OCI-LY7 (cell line): ENCODE results near the gene SLC23A1. TPM values are rescaled to one million over a fixed set of nuclear protein-coding genes. Genes with fewer than 3 reads are reported as not detected.
A peak's percentile ranks its signal among the peaks of the same experiment; 100 is the strongest.

Experiments
- BruUV-seq: library from RNA; stranded (reverse); fragments of 400-500 nt; replicated peaks from 2 replicates; lab custom pipeline; 2021; lab: Mats Ljungman, UMichigan
- CTCF ChIA-PET: fragments of 300-600 bp; sonication (Branson Sonifier 250); formaldehyde crosslinking; loops from one replicate; lab custom pipeline; 2022; ENCODE audit warnings: antibody characterized with exemption; ENCODE audit not compliant: unreplicated experiment; lab: Charles Lee
- POLR2A ChIA-PET: fragments of 300-600 bp; sonication (Branson Sonifier 250); formaldehyde crosslinking; loops from one replicate; lab custom pipeline; 2022; ENCODE audit warnings: antibody characterized with exemption; lab: Charles Lee
- DNase-seq: peaks from one replicate; pipeline ENCODE4 v3.0.0-alpha.2; 2015; ENCODE audit warnings: low spot score
- H2AFZ ChIP-seq: fragments of 200-600 bp; sonication (generic), shearing (Covaris generic); 2 replicates; pipeline ENCODE4 v1.6.1; 2014; ENCODE audit warnings: mild to moderate bottlenecking, antibody characterized with exemption, low read length, moderate library complexity
- H3K27ac ChIP-seq: fragments of 200-600 bp; sonication (generic); 2 replicates; pipeline ENCODE4 v1.5.1; 2014; ENCODE audit warnings: mixed run types, low read depth, mild to moderate bottlenecking, moderate library complexity, low read length, inconsistent platforms; ENCODE audit not compliant: poor library complexity, severe bottlenecking
- H3K36me3 ChIP-seq: fragments of 200-600 bp; sonication (generic); 2 replicates; pipeline ENCODE4 v1.6.1; 2014; ENCODE audit warnings: mild to moderate bottlenecking, antibody characterized with exemption, low read length, moderate library complexity, mixed read lengths; ENCODE audit not compliant: insufficient read depth
- H3K4me1 ChIP-seq: fragments of 200-600 bp; sonication (generic); 2 replicates; pipeline ENCODE4 v1.5.1; 2014; ENCODE audit warnings: mild to moderate bottlenecking, low read length; ENCODE audit not compliant: insufficient read depth, poor library complexity, severe bottlenecking
- H3K4me2 ChIP-seq: fragments of 200-600 bp; sonication (generic); 2 replicates; pipeline ENCODE4 v1.6.1; 2014; ENCODE audit warnings: mild to moderate bottlenecking, low read length
- H3K4me3 ChIP-seq: fragments of 200-600 bp; sonication (generic); 2 replicates; pipeline ENCODE4 v1.5.1; 2014; ENCODE audit warnings: mild to moderate bottlenecking, low read depth, low read length; ENCODE audit not compliant: poor library complexity, severe bottlenecking
- H3K79me2 ChIP-seq: fragments of 200-600 bp; sonication (generic); 2 replicates; pipeline ENCODE4 v1.6.1; 2016; ENCODE audit warnings: low read depth, mild to moderate bottlenecking, low read length, moderate library complexity, mixed read lengths; ENCODE audit not compliant: insufficient read depth
- H3K9me2 ChIP-seq: fragments of 200-600 bp; sonication (generic); 2 replicates; pipeline ENCODE4 v1.6.1; 2016; ENCODE audit warnings: mild to moderate bottlenecking, low read length, mixed read lengths; ENCODE audit not compliant: insufficient read depth
- H3K9me3 ChIP-seq: fragments of 200-600 bp; sonication (generic); 2 replicates; pipeline ENCODE4 v1.6.1; 2014; ENCODE audit warnings: mild to moderate bottlenecking, mixed run types, low read length, mixed read lengths
- H4K20me1 ChIP-seq: fragments of 200-600 bp; sonication (generic); 2 replicates; pipeline ENCODE4 v1.6.1; 2014; ENCODE audit warnings: mild to moderate bottlenecking, antibody characterized with exemption, low read length, moderate library complexity, mixed read lengths; ENCODE audit not compliant: insufficient read depth
- CTCF ChIP-seq: fragments of 200-600 bp; sonication (generic); conservative IDR thresholded peaks from 2 replicates; pipeline ENCODE4 v1.5.1; 2014; ENCODE audit warnings: mild to moderate bottlenecking, antibody characterized with exemption, low read length, moderate library complexity, mixed read lengths
- EZH2phosphoT487 ChIP-seq: fragments of 200-600 bp; sonication (generic); IDR thresholded peaks from 2 replicates; pipeline ENCODE4 v1.6.1; 2018; ENCODE audit warnings: low read depth, borderline replicate concordance, mild to moderate bottlenecking, mixed run types, antibody characterized with exemption, low read length, moderate library complexity, mixed read lengths
- intact Hi-C: fragments of 100-400 bp; cut with micrococcal nuclease; formaldehyde crosslinking; loops from one replicate; pipeline ENCODE4 v1.10.0; 2022; ENCODE audit not compliant: unreplicated experiment
- total RNA-seq, 2 experiments: library from RNA; depleted of rRNA in 1 of 2; stranded (reverse); fragments of >200 nt in 1 of 2; shearing (Covaris generic) in 1 of 2; gene quantifications; 2 replicates each; pipeline ENCODE4 v1.2.3, GENCODE V29; 2014 to 2022

Gene SLC23A1
- total RNA-seq, 2 experiments from 2014 or later: 20.3 to 63.1 TPM

GRCh38 chr5:139344177-139344576, 38.9 kb downstream of the SLC23A1 start:
- BruUV-seq: no TSS peak
- Histone ChIP-seq H3K79me2 (peaks cover 67% of the 10 kb centered on the region), H3K4me2 (peak overlapping the region; percentile 97), H3K9me3 (no peaks in the 10 kb centered on the region), H4K20me1 (peaks cover 18% of the 10 kb centered on the region; the same call in 1 of the 2 replicates), H3K36me3 (peaks cover 44% of the 10 kb centered on the region), H3K4me3 (peak overlapping the region; percentile 88), H3K27ac (no peak overlapping the region), H2AFZ (no peak overlapping the region), H3K4me1 (peaks cover 30% of the 10 kb centered on the region), H3K9me2 (no peaks in the 10 kb centered on the region)
- DNase-seq: no peak
- POLR2A ChIA-PET: interaction anchor here (1.2 kb wide), 1 partner anchor 48 kb away, joined by 5 read pairs; no protein-coding TSS in a partner anchor
- intact Hi-C loops: loop anchor here (5.0 kb wide), 1 partner anchor 72 kb away; no protein-coding TSS in a partner anchor
- CTCF ChIA-PET: interaction anchor here (0.5 kb wide), 1 partner anchor 50 kb away, joined by 3 read pairs; the partner anchor contains the start of gene MATR3
- TF ChIP-seq CTCF (no peak), EZH2phosphoT487 (no peak)

- peak overlapping the region; percentile 92 for H3K27ac ChIP-seq
- peak overlapping the region; percentile 97 for H3K4me2 ChIP-seq
- H3K4me3 ChIP-seq: peak overlapping the region; percentile 88
- H2AFZ ChIP-seq: no peak overlapping the region
- peaks cover 30% of the 10 kb centered on the region for H3K4me1 ChIP-seq
- H3K79me2 ChIP-seq: peaks cover 60% of the 10 kb centered on the region
- ChIA-PET POLR2A (interaction anchor here (1.2 kb wide), 1 partner anchor 48 kb away, joined by 5 read pairs; no protein-coding TSS in a partner anchor), CTCF (no interaction called here)
- BruUV-seq: no TSS peak
- TF ChIP-seq EZH2phosphoT487 (no peak), CTCF (no peak)
- peaks cover 18% of the 10 kb centered on the region; the same call in 1 of the 2 replicates for H4K20me1 ChIP-seq
- H3K9me2 ChIP-seq: no peaks in the 10 kb centered on the region
- intact Hi-C loops: loop anchor here (5.0 kb wide), 1 partner anchor 71 kb away; no protein-coding TSS in a partner anchor
- no peak for DNase-seq
- H3K9me3 ChIP-seq: no peaks in the 10 kb centered on the region
- peaks cover 37% of the 10 kb centered on the region for H3K36me3 ChIP-seq
Observed at GRCh38 chr5:139343476-139343875, 39.6 kb downstream of the SLC23A1 start.

- peak overlapping the region; percentile 88 for H3K4me3 ChIP-seq
- H2AFZ ChIP-seq: peak overlapping the region; percentile 86; the same call in 1 of the 2 replicates
- peaks cover 30% of the 10 kb centered on the region for H3K4me1 ChIP-seq
- peaks cover 29% of the 10 kb centered on the region for H3K36me3 ChIP-seq
- peaks cover 51% of the 10 kb centered on the region for H3K79me2 ChIP-seq
- intact Hi-C loops: loop anchor here (1.0 to 5.0 kb wide), 2 partner anchors 47 to 70 kb away; partner anchors contain the start of gene MZB1
- ChIA-PET CTCF (interaction anchor here (0.8 kb wide), 1 partner anchor 49 kb away, joined by 3 read pairs; no protein-coding TSS in a partner anchor), POLR2A (interaction anchor here (0.6 to 1.8 kb wide), 17 partner anchors 10 to 335 kb away, joined by 3 to 8 read pairs (median 4); partner anchors contain the start of genes MATR3 and MZB1)
- no TSS peak for BruUV-seq
- H3K9me2 ChIP-seq: no peaks in the 10 kb centered on the region
- H4K20me1 ChIP-seq: peaks cover 18% of the 10 kb centered on the region; the same call in 1 of the 2 replicates
- TF ChIP-seq CTCF (no peak), EZH2phosphoT487 (no peak)
- H3K9me3 ChIP-seq: no peaks in the 10 kb centered on the region
- peak overlapping the region; percentile 97 for H3K4me2 ChIP-seq
- peak overlapping the region; percentile 92 for H3K27ac ChIP-seq
- DNase-seq: no peak
Observed at GRCh38 chr5:139342423-139342723, 40.7 kb downstream of the SLC23A1 start.
